Measurements from ENCODE around the gene MGRN1. TPM values are rescaled to one million over a fixed set of nuclear protein-coding genes. Genes with fewer than 3 reads are reported as not detected.

The MGRN1 gene
- total and polyA plus RNA-seq, 11 donors = 17.9 to 75.0 (median 38.0) TPM

GRCh38 chr16:4608704-4608980 is 16.0 kb upstream of the MGRN1 start:
- intact Hi-C loops (cut with DNase I) = no loop called here
- Histone ChIP-seq H3K36me3 (peaks cover 0 to 25% (median 14%) of the 10 kb centered on the region in 9 donors), H3K27ac (no peak overlapping the region), H3K4me1 (peaks cover 4 to 35% (median 13%) of the 10 kb centered on the region in 12 donors), H3K27me3 (no peaks in the 10 kb centered on the region), H3K9me3 (no peaks in the 10 kb centered on the region), H3K4me3 (no peak overlapping the region)
- WGBS, 4 donors = 73 to 83% (median 76%) methylated on average over 7 to 8 of the region's 8 CpGs
- DNase-seq (no peak), ATAC-seq (no peak)
- TF ChIP-seq, protein P1, sequence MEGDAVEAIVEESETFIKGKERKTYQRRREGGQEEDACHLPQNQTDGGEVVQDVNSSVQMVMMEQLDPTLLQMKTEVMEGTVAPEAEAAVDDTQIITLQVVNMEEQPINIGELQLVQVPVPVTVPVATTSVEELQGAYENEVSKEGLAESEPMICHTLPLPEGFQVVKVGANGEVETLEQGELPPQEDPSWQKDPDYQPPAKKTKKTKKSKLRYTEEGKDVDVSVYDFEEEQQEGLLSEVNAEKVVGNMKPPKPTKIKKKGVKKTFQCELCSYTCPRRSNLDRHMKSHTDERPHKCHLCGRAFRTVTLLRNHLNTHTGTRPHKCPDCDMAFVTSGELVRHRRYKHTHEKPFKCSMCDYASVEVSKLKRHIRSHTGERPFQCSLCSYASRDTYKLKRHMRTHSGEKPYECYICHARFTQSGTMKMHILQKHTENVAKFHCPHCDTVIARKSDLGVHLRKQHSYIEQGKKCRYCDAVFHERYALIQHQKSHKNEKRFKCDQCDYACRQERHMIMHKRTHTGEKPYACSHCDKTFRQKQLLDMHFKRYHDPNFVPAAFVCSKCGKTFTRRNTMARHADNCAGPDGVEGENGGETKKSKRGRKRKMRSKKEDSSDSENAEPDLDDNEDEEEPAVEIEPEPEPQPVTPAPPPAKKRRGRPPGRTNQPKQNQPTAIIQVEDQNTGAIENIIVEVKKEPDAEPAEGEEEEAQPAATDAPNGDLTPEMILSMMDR (IDR thresholded peaks at IDR 0.05) = no peak
- no peak for TF ChIP-seq POLR2A (IDR thresholded peaks at IDR 0.05)

DNA sequence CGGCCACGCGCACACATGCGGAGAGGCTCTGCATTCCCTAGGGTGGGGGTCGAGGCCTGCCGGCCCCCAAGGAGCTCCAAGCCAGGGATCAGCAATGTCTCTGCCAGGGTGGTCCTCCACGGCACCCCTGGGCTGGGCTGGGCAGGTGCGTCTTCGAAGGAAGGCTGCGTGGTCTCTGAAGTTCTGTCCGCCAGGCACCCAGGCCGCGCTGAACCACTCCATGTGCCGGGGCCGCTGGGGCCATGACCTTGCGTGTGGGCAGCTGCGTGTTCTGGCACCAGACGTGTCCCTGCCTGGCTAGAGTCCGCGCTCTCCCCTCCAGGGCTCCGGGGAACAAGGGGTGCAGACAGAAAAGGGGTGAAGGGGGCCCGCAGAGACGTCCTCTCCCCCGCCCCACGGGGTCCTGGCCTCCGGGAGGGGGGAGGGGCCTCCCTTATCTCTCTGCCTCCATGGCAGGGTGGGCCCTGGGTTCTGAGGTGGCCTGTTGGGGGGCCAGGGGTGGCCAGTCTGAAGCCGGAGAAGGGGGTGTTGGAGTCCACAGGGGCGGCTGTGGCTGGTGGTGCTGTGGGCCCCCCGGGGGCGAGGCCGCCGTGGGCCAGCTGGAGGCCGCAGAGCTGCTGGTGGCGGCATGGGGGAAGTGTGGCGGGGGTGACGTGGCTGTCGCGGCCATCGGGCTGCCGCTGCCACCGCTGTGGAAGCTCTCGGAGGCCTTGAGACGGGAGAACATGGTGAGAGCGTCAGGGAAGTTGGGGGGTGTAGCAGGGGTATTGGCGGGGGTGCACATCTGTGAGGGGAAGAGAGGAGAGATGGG is 15.2 kb upstream of the MGRN1 start:
- DNase-seq = no peak
- peaks cover 4 to 39% (median 15%) of the 10 kb centered on the region in 12 donors for H3K4me1 ChIP-seq
- no peaks in the 10 kb centered on the region for H3K9me3 ChIP-seq
- no peak overlapping the region for H3K27ac ChIP-seq
- 90 to 96% (median 91%) methylated on average over 33 to 45 of the region's 45 CpGs for WGBS, 4 donors
- no peak overlapping the region for H3K4me3 ChIP-seq
- H3K36me3 ChIP-seq = peaks cover 0 to 25% (median 14%) of the 10 kb centered on the region in 9 donors
- ATAC-seq = no peak
- TF ChIP-seq, protein P1 (IDR thresholded peaks at IDR 0.05) = no peak
- TF ChIP-seq POLR2A (IDR thresholded peaks at IDR 0.05) = no peak
- H3K27me3 ChIP-seq = no peaks in the 10 kb centered on the region
- intact Hi-C loops (cut with DNase I) = loop anchor here in 1 of 10 donors (5.0 kb wide), 1 partner anchor 77 kb away; no protein-coding TSS in a partner anchor

- H3K4me1 ChIP-seq = peaks cover 4 to 39% (median 20%) of the 10 kb centered on the region in 12 donors
- H3K27me3 ChIP-seq = no peaks in the 10 kb centered on the region
- no peak for DNase-seq
- H3K4me3 ChIP-seq = no peak overlapping the region
- no peak for ATAC-seq
- intact Hi-C loops (cut with DNase I) = loop anchor here in 1 of 10 donors (5.0 kb wide), 1 partner anchor 78 kb away; no protein-coding TSS in a partner anchor
- WGBS, 4 donors = 80 to 84% (median 82%) methylated on average over 22 to 32 of the region's 32 CpGs
- TF ChIP-seq POLR2A (IDR thresholded peaks at IDR 0.05) = no peak
- TF ChIP-seq, protein P1 (IDR thresholded peaks at IDR 0.05) = no peak
- H3K36me3 ChIP-seq = peaks cover 0 to 25% (median 14%) of the 10 kb centered on the region in 9 donors
- H3K27ac ChIP-seq = peak overlapping the region in 1 of 12 donors; percentile 45
- no peaks in the 10 kb centered on the region for H3K9me3 ChIP-seq
These were observed 14.3 kb upstream of the MGRN1 start for GRCh38 chr16:4610011-4611005.
